ENCODE data around the gene WDR27.

GRCh38 chr6:169416249-169416648 lies 285.6 kb downstream of the WDR27 start:
- TF ChIP-seq POLR2A (IDR thresholded peaks at IDR 0.05) = no peak
- no peak for TF ChIP-seq CTCF (IDR thresholded peaks at IDR 0.05 in 8 of 11, conservative IDR thresholded peaks at IDR 0.05 in 3 of 11)

Data from spleen (tissue), 7 donors.